Liver (tissue), 9 donors: ENCODE results near the gene THOC2. TPM values are rescaled to one million over a fixed set of nuclear protein-coding genes. Genes with fewer than 3 reads are reported as not detected.

Experiments used
- DNase-seq: peaks from one replicate; pipeline ENCODE4 v3.0.0-alpha.2; 2017; ENCODE audit warnings: low spot score
- H3K27ac ChIP-seq, 2 donors: one replicate each; pipeline ENCODE4 v1.7.0; 2013; ENCODE audit warnings: inconsistent platforms in 2 of 2, low read length in 2 of 2, control low read depth in 1 of 2, low read depth in 1 of 2, mild to moderate bottlenecking in 1 of 2
- H3K27me3 ChIP-seq, 4 donors: one replicate each; pipeline versions ENCODE4 v1.6.1 to v1.7.0; 2013; ENCODE audit warnings: low read length in 3 of 4, inconsistent platforms in 1 of 4, mild to moderate bottlenecking in 1 of 4, moderate library complexity in 1 of 4; ENCODE audit not compliant: control insufficient read depth in 4 of 4, insufficient read depth in 4 of 4
- H3K36me3 ChIP-seq, 4 donors: one replicate each; pipeline versions ENCODE4 v1.6.1 to v1.7.0; 2013; ENCODE audit warnings: low read length in 3 of 4, mild to moderate bottlenecking in 3 of 4, low read depth in 1 of 4, moderate library complexity in 1 of 4; ENCODE audit not compliant: control insufficient read depth in 4 of 4, insufficient read depth in 3 of 4
- H3K4me1 ChIP-seq, 4 donors: one replicate each; pipeline versions ENCODE4 v1.6.1 to v1.7.0; 2013; ENCODE audit warnings: low read length in 3 of 4, mild to moderate bottlenecking in 3 of 4, moderate library complexity in 1 of 4; ENCODE audit not compliant: control insufficient read depth in 4 of 4, insufficient read depth in 4 of 4
- H3K4me3 ChIP-seq, 3 donors: one replicate each; pipeline versions ENCODE4 v1.6.1 to v1.7.0; 2013; ENCODE audit warnings: low read length in 3 of 3, control low read depth in 1 of 3, low read depth in 1 of 3, mild to moderate bottlenecking in 1 of 3
- H3K9ac ChIP-seq, 2 donors: one replicate each; pipeline ENCODE4 v1.7.0; 2013; ENCODE audit warnings: low read length in 2 of 2, mild to moderate bottlenecking in 2 of 2, moderate library complexity in 2 of 2, control low read depth in 1 of 2, low read depth in 1 of 2
- H3K9me3 ChIP-seq, 4 donors: one replicate each; pipeline versions ENCODE4 v1.6.1 to v1.7.0; 2013; ENCODE audit warnings: low read length in 3 of 4; ENCODE audit not compliant: control insufficient read depth in 4 of 4
- EGR1 ChIP-seq, 2 donors: IDR thresholded peaks; 2 replicates each; pipeline ENCODE4 v1.6.1; 2016 to 2018; ENCODE audit warnings: antibody characterized with exemption in 2 of 2, low read depth in 2 of 2
- FOXA1 ChIP-seq: IDR thresholded peaks from 2 replicates; pipeline ENCODE4 v1.6.1; 2016; ENCODE audit warnings: antibody characterized with exemption
- FOXA2 ChIP-seq: IDR thresholded peaks from 2 replicates; pipeline ENCODE4 v1.6.1; 2016; ENCODE audit warnings: antibody characterized with exemption
- GABPA ChIP-seq, 2 donors: IDR thresholded peaks in 1 of 2; conservative IDR thresholded peaks in 1 of 2; 2 replicates each; pipeline ENCODE4 v1.6.1; 2016; ENCODE audit warnings: antibody characterized with exemption in 2 of 2, mild to moderate bottlenecking in 1 of 2, moderate library complexity in 1 of 2
- HNF4A ChIP-seq, 2 donors: conservative IDR thresholded peaks; 2 replicates each; pipeline ENCODE4 v1.6.1; 2016; ENCODE audit warnings: antibody characterized with exemption in 2 of 2, mild to moderate bottlenecking in 2 of 2
- HNF4G ChIP-seq: IDR thresholded peaks from 2 replicates; pipeline ENCODE4 v1.6.1; 2016; ENCODE audit warnings: antibody characterized with exemption
- JUND ChIP-seq, 2 donors: IDR thresholded peaks; 2 replicates each; pipeline ENCODE4 v1.6.1; 2016; ENCODE audit warnings: antibody characterized with exemption in 2 of 2
- NR2F2 ChIP-seq: IDR thresholded peaks from 2 replicates; pipeline ENCODE4 v1.6.1; 2016; ENCODE audit warnings: antibody characterized with exemption
- RXRA ChIP-seq, 2 donors: IDR thresholded peaks; 2 replicates each; pipeline ENCODE4 v1.6.1; 2017 to 2018; ENCODE audit warnings: antibody characterized with exemption in 2 of 2, mild to moderate bottlenecking in 1 of 2
- SP1 ChIP-seq: IDR thresholded peaks from 2 replicates; pipeline ENCODE4 v1.6.1; 2018; ENCODE audit warnings: antibody characterized with exemption, mild to moderate bottlenecking
- TAF1 ChIP-seq: conservative IDR thresholded peaks from 2 replicates; pipeline ENCODE4 v1.6.1; 2016; ENCODE audit warnings: antibody characterized with exemption, mild to moderate bottlenecking
- YY1 ChIP-seq: IDR thresholded peaks from 2 replicates; pipeline ENCODE4 v1.6.1; 2016; ENCODE audit warnings: antibody characterized with exemption, mild to moderate bottlenecking
- WGBS: extraction: QIAGEN DNeasy Blood & Tissue Kit; methylation state at CpG from one replicate; pipeline ENCODE4 v1.1.7; 2013; 5-methylcytosine and 5-hydroxymethylcytosine counted together
- polyA plus RNA-seq, 2 donors: library from polyadenylated mRNA; stranded (reverse) in 1 of 2; unstranded in 1 of 2; fragments of 200-250 nt in 1 of 2; fragments of >200 nt in 1 of 2; fragmentation: Nextera tagmentation in 1 of 2; extraction: Ambion mirVana in 1 of 2; gene quantifications; one replicate each; pipeline versions ENCODE4 v1.2.1 to v1.2.3, GENCODE V29; 2013 to 2015
- total RNA-seq, 2 donors: library from RNA; depleted of rRNA; stranded (reverse); fragments of >200 nt; gene quantifications; one replicate each; pipeline ENCODE4 v1.2.3, GENCODE V29; 2014
- TF ChIP-seq, protein P1 (sequence below): IDR thresholded peaks from 2 replicates; pipeline ENCODE4 v1.6.1; 2016; ENCODE audit warnings: antibody characterized with exemption, mild to moderate bottlenecking
- TF ChIP-seq, protein P2 (sequence below): IDR thresholded peaks from 2 replicates; pipeline ENCODE4 v1.6.1; 2016; ENCODE audit warnings: antibody characterized with exemption
- TF ChIP-seq, protein P3 (sequence below): IDR thresholded peaks from 2 replicates; pipeline ENCODE4 v1.6.1; 2016; ENCODE audit warnings: antibody characterized with exemption
- TF ChIP-seq, protein P4 (sequence below): IDR thresholded peaks from 2 replicates; pipeline ENCODE4 v1.6.1; 2016; ENCODE audit warnings: antibody characterized with exemption
- TF ChIP-seq, protein P5 (sequence below): fragments of 150-350 bp; IDR thresholded peaks from 2 replicates; pipeline ENCODE4 v1.5.1; 2017; ENCODE audit warnings: improper control_type of control experiment, low read depth, low read length; ENCODE audit not compliant: missing input control
- donor health status: healthy.
- donor health status: healthy.
- donor health status: healthy.
- donor health status: healthy.
- donor health status: healthy.

The THOC2 gene
- total and polyA plus RNA-seq, 4 donors, result 10.6 to 55.9 (median 40.7) TPM

DNA sequence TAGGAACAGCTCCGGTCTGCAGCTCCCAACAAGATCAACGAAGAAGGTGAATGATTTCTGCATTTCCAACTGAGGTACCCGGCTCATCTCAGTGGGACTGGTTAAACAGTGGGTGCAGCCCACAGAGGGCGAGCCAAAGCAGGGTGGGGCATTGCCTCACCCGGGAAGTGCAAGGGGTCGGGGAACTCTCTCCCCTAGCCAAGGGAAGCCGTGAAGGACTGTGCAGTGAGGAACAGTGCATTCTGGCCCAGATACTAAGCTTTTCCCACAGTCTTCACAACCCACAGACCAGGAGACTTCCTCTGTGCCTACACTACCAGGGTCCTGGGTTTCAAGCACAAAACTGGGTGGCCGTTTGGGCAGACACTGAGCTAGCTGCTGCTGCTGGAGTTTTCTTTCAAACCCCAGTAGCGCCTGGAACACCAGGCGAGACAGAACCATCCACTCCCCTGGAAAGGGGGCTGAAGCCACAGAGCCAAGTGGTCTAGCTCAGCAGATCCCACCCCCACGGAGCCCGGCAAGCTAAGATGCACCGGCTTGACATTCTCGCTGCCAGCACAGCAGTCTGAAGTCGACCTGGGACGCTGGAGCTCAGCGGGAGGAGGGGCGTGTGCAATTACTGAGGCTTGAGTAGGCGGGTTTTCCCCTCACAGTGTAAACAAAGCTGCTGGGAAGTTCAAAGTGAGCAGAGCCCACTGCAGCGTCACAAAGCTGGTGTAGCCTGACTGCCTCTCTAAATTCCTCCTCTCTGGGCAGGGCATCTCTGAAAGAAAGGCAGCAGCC lies 84.6 kb downstream of the THOC2 start:
- no peaks in the 10 kb centered on the region for H3K36me3 ChIP-seq
- no peaks in the 10 kb centered on the region for H3K9me3 ChIP-seq
- no peaks in the 10 kb centered on the region for H3K27me3 ChIP-seq
- 59% methylated on average over 20 of the region's 20 CpGs for WGBS
- TF ChIP-seq HNF4G, result no peak
- TF ChIP-seq, protein P1, sequence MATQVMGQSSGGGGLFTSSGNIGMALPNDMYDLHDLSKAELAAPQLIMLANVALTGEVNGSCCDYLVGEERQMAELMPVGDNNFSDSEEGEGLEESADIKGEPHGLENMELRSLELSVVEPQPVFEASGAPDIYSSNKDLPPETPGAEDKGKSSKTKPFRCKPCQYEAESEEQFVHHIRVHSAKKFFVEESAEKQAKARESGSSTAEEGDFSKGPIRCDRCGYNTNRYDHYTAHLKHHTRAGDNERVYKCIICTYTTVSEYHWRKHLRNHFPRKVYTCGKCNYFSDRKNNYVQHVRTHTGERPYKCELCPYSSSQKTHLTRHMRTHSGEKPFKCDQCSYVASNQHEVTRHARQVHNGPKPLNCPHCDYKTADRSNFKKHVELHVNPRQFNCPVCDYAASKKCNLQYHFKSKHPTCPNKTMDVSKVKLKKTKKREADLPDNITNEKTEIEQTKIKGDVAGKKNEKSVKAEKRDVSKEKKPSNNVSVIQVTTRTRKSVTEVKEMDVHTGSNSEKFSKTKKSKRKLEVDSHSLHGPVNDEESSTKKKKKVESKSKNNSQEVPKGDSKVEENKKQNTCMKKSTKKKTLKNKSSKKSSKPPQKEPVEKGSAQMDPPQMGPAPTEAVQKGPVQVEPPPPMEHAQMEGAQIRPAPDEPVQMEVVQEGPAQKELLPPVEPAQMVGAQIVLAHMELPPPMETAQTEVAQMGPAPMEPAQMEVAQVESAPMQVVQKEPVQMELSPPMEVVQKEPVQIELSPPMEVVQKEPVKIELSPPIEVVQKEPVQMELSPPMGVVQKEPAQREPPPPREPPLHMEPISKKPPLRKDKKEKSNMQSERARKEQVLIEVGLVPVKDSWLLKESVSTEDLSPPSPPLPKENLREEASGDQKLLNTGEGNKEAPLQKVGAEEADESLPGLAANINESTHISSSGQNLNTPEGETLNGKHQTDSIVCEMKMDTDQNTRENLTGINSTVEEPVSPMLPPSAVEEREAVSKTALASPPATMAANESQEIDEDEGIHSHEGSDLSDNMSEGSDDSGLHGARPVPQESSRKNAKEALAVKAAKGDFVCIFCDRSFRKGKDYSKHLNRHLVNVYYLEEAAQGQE, result no peak
- TF ChIP-seq FOXA1, result peak; percentile 23
- TF ChIP-seq, protein P2, sequence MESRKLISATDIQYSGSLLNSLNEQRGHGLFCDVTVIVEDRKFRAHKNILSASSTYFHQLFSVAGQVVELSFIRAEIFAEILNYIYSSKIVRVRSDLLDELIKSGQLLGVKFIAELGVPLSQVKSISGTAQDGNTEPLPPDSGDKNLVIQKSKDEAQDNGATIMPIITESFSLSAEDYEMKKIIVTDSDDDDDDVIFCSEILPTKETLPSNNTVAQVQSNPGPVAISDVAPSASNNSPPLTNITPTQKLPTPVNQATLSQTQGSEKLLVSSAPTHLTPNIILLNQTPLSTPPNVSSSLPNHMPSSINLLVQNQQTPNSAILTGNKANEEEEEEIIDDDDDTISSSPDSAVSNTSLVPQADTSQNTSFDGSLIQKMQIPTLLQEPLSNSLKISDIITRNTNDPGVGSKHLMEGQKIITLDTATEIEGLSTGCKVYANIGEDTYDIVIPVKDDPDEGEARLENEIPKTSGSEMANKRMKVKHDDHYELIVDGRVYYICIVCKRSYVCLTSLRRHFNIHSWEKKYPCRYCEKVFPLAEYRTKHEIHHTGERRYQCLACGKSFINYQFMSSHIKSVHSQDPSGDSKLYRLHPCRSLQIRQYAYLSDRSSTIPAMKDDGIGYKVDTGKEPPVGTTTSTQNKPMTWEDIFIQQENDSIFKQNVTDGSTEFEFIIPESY, result no peak
- H3K27ac ChIP-seq, result no peak overlapping the region
- H3K4me1 ChIP-seq, result no peaks in the 10 kb centered on the region
- H3K4me3 ChIP-seq, result no peak overlapping the region
- DNase-seq, result peak; percentile 33
- no peak overlapping the region for H3K9ac ChIP-seq

DNA sequence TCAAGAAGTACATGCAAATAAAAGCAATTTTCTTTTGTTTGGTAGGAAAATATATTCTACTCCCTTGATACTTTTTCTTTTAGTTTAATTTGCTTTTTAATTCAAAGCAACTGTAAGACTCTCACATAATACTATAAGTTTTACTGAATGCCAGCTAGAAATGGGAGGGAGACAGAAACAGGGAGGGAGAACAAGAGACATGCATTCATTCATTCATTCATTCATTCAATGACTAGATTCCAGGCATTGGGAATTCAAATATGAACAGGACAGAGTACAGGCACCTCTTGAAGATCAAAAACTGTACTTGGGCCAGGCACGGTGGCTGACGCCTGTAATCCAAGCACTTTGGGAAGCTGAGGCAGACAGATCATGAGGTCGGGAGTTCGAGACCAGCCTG lies 85.6 kb downstream of the THOC2 start:
- no peak for TF ChIP-seq HNF4G
- TF ChIP-seq NR2F2, result no peak
- TF ChIP-seq JUND (IDR thresholded peaks at IDR 0.05), result no peak
- TF ChIP-seq, protein P3, sequence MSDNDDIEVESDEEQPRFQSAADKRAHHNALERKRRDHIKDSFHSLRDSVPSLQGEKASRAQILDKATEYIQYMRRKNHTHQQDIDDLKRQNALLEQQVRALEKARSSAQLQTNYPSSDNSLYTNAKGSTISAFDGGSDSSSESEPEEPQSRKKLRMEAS, result no peak
- no peak for TF ChIP-seq YY1
- no peak for TF ChIP-seq SP1
- no peak for TF ChIP-seq HNF4A (conservative IDR thresholded peaks at IDR 0.05)
- no peak for TF ChIP-seq EGR1 (IDR thresholded peaks at IDR 0.05; ENCODE audit: low read depth in 2 of 2)
- TF ChIP-seq, protein P4, sequence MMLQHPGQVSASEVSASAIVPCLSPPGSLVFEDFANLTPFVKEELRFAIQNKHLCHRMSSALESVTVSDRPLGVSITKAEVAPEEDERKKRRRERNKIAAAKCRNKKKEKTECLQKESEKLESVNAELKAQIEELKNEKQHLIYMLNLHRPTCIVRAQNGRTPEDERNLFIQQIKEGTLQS, result no peak
- TF ChIP-seq GABPA (IDR thresholded peaks at IDR 0.05 in 1 of 2, conservative IDR thresholded peaks at IDR 0.05 in 1 of 2), result no peak
- TF ChIP-seq, protein P1, result no peak
- TF ChIP-seq RXRA (IDR thresholded peaks at IDR 0.05), result no peak
- no peak for TF ChIP-seq FOXA2
- TF ChIP-seq, protein P5, sequence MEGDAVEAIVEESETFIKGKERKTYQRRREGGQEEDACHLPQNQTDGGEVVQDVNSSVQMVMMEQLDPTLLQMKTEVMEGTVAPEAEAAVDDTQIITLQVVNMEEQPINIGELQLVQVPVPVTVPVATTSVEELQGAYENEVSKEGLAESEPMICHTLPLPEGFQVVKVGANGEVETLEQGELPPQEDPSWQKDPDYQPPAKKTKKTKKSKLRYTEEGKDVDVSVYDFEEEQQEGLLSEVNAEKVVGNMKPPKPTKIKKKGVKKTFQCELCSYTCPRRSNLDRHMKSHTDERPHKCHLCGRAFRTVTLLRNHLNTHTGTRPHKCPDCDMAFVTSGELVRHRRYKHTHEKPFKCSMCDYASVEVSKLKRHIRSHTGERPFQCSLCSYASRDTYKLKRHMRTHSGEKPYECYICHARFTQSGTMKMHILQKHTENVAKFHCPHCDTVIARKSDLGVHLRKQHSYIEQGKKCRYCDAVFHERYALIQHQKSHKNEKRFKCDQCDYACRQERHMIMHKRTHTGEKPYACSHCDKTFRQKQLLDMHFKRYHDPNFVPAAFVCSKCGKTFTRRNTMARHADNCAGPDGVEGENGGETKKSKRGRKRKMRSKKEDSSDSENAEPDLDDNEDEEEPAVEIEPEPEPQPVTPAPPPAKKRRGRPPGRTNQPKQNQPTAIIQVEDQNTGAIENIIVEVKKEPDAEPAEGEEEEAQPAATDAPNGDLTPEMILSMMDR, result no peak
- no peak for TF ChIP-seq TAF1
- no peak for TF ChIP-seq FOXA1
- TF ChIP-seq, protein P2, result no peak

More for the DNA sequence above, 85.6 kb downstream of the THOC2 start:
- H3K9ac ChIP-seq, result no peak overlapping the region
- no peaks in the 10 kb centered on the region for H3K36me3 ChIP-seq
- no peaks in the 10 kb centered on the region for H3K4me1 ChIP-seq
- DNase-seq, result no peak
- no peaks in the 10 kb centered on the region for H3K27me3 ChIP-seq
- 96% methylated on average over 4 of the region's 4 CpGs for WGBS
- no peaks in the 10 kb centered on the region for H3K9me3 ChIP-seq
- no peak overlapping the region for H3K4me3 ChIP-seq
- no peak overlapping the region for H3K27ac ChIP-seq
